Retinal pigment epithelial cell (primary cell): ENCODE measurements around the gene S1PR1.

Experiments
- DNase-seq: peaks from one replicate; pipeline ENCODE4 v3.0.0-alpha.2; 2010; ENCODE audit warnings: low read depth
- H3K4me3 ChIP-seq: 2 replicates; pipeline ENCODE4 v1.5.1; 2011; ENCODE audit warnings: mild to moderate bottlenecking, low read length, control low read depth, moderate library complexity
- CTCF ChIP-seq: conservative IDR thresholded peaks from 2 replicates; pipeline ENCODE4 v1.5.1; 2011; ENCODE audit warnings: low read depth, low read length, control low read depth, inconsistent platforms

The S1PR1 gene

GRCh38 chr1:101250656-101251272 lies 13.9 kb downstream of the S1PR1 start:
- DNase-seq = no peak
- no peak overlapping the region for H3K4me3 ChIP-seq
- TF ChIP-seq CTCF = no peak

GRCh38 chr1:101251504-101251903 lies 14.7 kb downstream of the S1PR1 start:
- H3K4me3 ChIP-seq = no peak overlapping the region
- DNase-seq = no peak
- TF ChIP-seq CTCF = no peak

- DNase-seq = no peak
- TF ChIP-seq CTCF = no peak
- H3K4me3 ChIP-seq = no peak overlapping the region
These were observed 17.3 kb downstream of the S1PR1 start for GRCh38 chr1:101253976-101254674.

GRCh38 chr1:101257500-101258325 lies 20.9 kb downstream of the S1PR1 start:
- no peak for DNase-seq
- TF ChIP-seq CTCF = no peak
- H3K4me3 ChIP-seq = no peak overlapping the region

- no peak overlapping the region for H3K4me3 ChIP-seq
- peak; percentile 58 for DNase-seq
- TF ChIP-seq CTCF = no peak
These were observed 22.9 kb downstream of the S1PR1 start for GRCh38 chr1:101259744-101260148.

- no peak overlapping the region for H3K4me3 ChIP-seq
- no peak for DNase-seq
- no peak for TF ChIP-seq CTCF
These were observed 23.9 kb downstream of the S1PR1 start for GRCh38 chr1:101260556-101261350.
